ENCODE results near the gene SOX2.

DNA sequence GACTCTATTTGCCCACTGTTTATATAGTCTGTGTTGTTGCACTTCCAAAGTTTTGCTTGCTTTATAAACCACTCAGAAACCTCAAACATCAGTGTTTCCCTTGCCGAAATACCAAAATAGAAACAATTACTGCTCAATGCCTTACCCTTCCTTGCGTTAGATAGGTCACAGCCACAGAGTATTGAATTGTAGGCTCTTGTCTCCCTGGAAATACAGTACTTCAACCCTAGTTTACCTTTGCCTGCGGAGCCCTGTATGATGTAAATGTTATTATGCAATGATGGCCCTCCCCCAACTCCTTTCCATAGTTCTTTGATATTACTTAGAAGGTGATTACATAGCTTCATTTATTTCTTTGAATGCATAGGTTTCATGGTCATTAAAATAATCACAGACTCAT lies 44.2 kb downstream of the SOX2 start:
- TF ChIP-seq, protein P1, sequence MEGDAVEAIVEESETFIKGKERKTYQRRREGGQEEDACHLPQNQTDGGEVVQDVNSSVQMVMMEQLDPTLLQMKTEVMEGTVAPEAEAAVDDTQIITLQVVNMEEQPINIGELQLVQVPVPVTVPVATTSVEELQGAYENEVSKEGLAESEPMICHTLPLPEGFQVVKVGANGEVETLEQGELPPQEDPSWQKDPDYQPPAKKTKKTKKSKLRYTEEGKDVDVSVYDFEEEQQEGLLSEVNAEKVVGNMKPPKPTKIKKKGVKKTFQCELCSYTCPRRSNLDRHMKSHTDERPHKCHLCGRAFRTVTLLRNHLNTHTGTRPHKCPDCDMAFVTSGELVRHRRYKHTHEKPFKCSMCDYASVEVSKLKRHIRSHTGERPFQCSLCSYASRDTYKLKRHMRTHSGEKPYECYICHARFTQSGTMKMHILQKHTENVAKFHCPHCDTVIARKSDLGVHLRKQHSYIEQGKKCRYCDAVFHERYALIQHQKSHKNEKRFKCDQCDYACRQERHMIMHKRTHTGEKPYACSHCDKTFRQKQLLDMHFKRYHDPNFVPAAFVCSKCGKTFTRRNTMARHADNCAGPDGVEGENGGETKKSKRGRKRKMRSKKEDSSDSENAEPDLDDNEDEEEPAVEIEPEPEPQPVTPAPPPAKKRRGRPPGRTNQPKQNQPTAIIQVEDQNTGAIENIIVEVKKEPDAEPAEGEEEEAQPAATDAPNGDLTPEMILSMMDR (IDR thresholded peaks at IDR 0.05): no peak
- no peak for TF ChIP-seq POLR2AphosphoS5 (IDR thresholded peaks at IDR 0.05; ENCODE audit: insufficient read depth in 1 of 2, low read depth in 1 of 2)
- TF ChIP-seq POLR2A (IDR thresholded peaks at IDR 0.05): no peak
